Stimulated activated naive CD8-positive, alpha-beta T cell treated with anti-CD3 and anti-CD28 coated beads, Interleukin-15, amount 100 ng/mL, for 72 hours (primary cell): ENCODE measurements around the gene R3HDM2.

Experiments used
- ATAC-seq: fragments of 150-1000 bp; cut with Tn5 transposase; 2 replicates; pipeline ENCODE4 v1.10.0; 2021; ENCODE audit warnings: mild to moderate bottlenecking, moderate library complexity
- DNase-seq, 2 donors: peaks; one replicate each; pipeline ENCODE4 v3.0.0; 2021 to 2022
- H3K27ac Mint-ChIP-seq, 2 donors: one replicate each; pipeline ENCODE4 v1.8.0; 2022; ENCODE audit warnings: mild to moderate bottlenecking in 2 of 2, mixed read lengths in 2 of 2, moderate library complexity in 2 of 2
- H3K27me3 Mint-ChIP-seq: one replicate; pipeline ENCODE4 v1.8.0; 2022; ENCODE audit warnings: mixed read lengths
- H3K4me1 Mint-ChIP-seq: one replicate; pipeline ENCODE4 v1.8.0; 2022; ENCODE audit warnings: mild to moderate bottlenecking, mixed read lengths
- H3K4me3 Mint-ChIP-seq, 2 donors: one replicate each; pipeline ENCODE4 v1.8.0; 2022; ENCODE audit warnings: mild to moderate bottlenecking in 2 of 2, mixed read lengths in 2 of 2, moderate library complexity in 1 of 2
- H3K9me3 Mint-ChIP-seq, 2 donors: one replicate each; pipeline ENCODE4 v1.8.0; 2022; ENCODE audit warnings: mixed read lengths in 2 of 2

Gene R3HDM2

DNA sequence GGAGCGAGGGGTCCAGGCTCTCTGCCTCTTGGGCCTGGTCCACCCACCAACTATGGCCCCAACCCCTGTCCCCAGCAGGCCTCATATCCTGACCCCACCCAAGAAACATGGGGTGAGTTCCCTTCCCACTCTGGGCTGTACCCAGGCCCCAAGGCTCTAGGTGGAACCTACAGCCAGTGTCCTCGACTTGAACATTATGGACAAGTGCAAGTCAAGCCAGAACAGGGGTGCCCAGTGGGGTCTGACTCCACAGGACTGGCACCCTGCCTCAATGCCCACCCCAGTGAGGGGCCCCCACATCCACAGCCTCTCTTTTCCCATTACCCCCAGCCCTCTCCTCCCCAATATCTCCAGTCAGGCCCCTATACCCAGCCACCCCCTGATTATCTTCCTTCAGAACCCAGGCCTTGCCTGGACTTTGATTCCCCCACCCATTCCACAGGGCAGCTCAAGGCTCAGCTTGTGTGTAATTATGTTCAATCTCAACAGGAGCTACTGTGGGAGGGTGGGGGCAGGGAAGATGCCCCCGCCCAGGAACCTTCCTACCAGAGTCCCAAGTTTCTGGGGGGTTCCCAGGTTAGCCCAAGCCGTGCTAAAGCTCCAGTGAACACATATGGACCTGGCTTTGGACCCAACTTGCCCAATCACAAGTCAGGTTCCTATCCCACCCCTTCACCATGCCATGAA lies 40.3 kb upstream of the R3HDM2 start:
- no peak for DNase-seq
- H3K4me3 Mint-ChIP-seq, result no peak overlapping the region
- no peaks in the 10 kb centered on the region for H3K9me3 Mint-ChIP-seq
- no peaks in the 10 kb centered on the region for H3K27me3 Mint-ChIP-seq
- peaks cover 53% of the 10 kb centered on the region for H3K4me1 Mint-ChIP-seq
- ATAC-seq, result peak; percentile 4
- H3K27ac Mint-ChIP-seq, result peak overlapping the region in 1 of 2 donors; percentile 92

DNA sequence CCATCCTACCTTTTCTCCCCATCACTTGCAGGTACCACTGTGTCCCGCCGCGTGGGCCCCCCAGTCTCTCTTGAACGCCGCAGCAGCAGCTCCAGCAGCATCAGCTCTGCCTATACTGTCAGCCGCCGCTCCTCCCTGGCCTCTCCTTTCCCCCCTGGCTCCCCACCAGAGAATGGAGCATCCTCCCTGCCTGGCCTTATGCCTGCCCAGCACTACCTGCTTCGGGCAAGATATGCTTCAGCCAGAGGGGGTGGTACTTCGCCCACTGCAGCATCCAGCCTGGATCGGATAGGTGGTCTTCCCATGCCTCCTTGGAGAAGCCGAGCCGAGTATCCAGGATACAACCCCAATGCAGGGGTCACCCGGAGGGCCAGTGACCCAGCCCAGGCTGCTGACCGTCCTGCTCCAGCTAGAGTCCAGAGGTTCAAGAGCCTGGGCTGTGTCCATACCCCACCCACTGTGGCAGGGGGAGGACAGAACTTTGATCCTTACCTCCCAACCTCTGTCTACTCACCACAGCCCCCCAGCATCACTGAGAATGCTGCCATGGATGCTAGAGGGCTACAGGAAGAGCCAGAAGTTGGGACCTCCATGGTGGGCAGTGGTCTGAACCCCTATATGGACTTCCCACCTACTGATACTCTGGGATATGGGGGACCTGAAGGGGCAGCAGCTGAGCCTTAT lies 39.6 kb upstream of the R3HDM2 start:
- H3K4me3 Mint-ChIP-seq, result no peak overlapping the region
- no peak overlapping the region for H3K27ac Mint-ChIP-seq
- DNase-seq (no peak), ATAC-seq (peak; percentile 8)
- H3K4me1 Mint-ChIP-seq, result peaks cover 52% of the 10 kb centered on the region
- H3K27me3 Mint-ChIP-seq, result no peaks in the 10 kb centered on the region
- H3K9me3 Mint-ChIP-seq, result no peaks in the 10 kb centered on the region

DNA sequence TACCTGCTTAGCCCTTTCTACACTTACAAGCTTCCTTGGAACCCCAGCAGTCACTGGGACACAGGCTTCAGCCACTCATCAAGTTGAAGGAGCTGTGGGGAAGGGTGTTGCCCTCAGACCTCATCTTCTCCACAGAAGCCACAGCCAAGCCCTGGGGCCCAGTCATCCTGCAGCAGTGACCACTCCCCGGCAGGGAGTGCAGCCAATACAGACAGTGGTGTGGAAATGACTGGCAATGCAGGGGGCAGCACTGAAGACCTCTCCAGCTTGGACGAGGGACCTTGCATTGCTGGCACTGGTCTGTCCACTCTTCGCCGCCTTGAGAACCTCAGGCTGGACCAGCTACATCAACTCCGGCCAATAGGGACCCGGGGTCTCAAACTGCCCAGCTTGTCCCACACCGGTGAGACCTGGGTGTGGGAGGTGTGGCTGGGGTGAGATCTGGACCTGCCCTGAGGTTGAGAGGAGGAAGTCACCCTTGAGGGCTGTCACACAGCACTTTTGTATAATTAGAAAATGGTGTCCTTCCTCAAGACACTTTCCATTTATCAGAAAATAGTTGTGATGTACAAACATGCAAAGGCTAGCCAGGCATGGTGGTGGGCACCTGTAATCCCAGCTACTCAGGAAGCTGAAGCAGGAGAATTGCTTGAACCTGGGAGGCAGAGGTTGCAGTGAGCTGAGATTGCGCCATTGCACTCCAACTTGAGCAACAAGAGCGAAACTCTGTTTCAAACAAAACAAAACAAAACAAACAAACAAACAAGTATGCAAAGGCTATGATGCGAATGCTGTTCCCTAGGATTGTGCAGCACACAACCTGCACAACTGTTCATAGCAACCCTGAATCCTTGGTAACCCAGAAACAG lies 38.7 kb upstream of the R3HDM2 start:
- Mint-ChIP-seq H3K27me3 (no peaks in the 10 kb centered on the region), H3K9me3 (no peaks in the 10 kb centered on the region), H3K4me1 (peaks cover 51% of the 10 kb centered on the region), H3K27ac (no peak overlapping the region), H3K4me3 (no peak overlapping the region)
- ATAC-seq (no peak), DNase-seq (no peak)

DNA sequence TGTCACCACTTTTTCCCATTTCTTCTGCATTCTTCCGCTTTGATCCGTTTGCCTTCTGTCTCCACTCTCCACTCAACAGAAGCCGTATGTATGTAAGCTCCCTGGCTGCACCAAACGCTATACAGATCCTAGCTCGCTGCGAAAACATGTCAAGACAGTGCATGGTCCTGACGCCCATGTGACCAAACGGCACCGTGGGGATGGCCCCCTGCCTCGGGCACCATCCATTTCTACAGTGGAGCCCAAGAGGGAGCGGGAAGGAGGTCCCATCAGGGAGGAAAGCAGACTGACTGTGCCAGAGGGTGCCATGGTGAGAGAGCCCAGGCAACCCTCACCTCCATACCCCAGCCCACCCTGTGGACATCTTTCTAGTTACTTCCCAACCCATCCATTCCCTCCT lies 37.1 kb upstream of the R3HDM2 start:
- H3K4me1 Mint-ChIP-seq, result peaks cover 51% of the 10 kb centered on the region
- ATAC-seq, result no peak

DNA sequence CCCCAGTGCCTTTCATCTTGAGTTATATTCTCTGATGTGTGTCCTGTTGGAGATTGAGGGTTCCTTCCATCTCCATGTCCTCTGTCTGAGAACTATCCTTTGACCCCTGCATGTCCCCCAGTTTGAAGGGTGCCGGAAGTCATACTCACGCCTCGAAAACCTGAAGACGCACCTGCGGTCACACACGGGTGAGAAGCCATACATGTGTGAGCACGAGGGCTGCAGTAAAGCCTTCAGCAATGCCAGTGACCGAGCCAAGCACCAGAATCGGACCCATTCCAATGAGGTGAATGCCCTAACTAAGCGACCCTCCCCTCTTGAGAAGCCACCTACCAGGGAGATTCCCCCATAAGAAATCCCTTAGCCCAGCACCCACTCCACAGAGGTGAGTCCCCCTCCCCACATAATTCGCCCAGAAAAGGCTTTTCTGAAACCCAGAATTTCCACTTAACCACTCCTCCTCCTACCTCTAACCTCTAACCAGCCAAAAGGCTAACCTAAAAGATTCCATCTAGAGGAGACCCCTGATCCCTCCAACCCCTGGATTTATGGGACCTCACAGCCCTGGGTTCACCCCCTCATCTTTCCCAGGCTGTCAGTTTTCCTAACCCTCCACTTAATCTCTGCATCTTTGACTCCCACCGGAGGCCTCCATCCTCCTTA lies 36.5 kb upstream of the R3HDM2 start:
- DNase-seq (no peak), ATAC-seq (no peak)
- H3K27ac Mint-ChIP-seq, result no peak overlapping the region
- no peak overlapping the region for H3K4me3 Mint-ChIP-seq
- no peaks in the 10 kb centered on the region for H3K9me3 Mint-ChIP-seq
- peaks cover 51% of the 10 kb centered on the region for H3K4me1 Mint-ChIP-seq
- H3K27me3 Mint-ChIP-seq, result no peaks in the 10 kb centered on the region

More for the DNA sequence above, 37.1 kb upstream of the R3HDM2 start:
- no peak for DNase-seq
- H3K27me3 Mint-ChIP-seq, result no peaks in the 10 kb centered on the region
- H3K9me3 Mint-ChIP-seq, result no peaks in the 10 kb centered on the region
- no peak overlapping the region for H3K27ac Mint-ChIP-seq
- no peak overlapping the region for H3K4me3 Mint-ChIP-seq

DNA sequence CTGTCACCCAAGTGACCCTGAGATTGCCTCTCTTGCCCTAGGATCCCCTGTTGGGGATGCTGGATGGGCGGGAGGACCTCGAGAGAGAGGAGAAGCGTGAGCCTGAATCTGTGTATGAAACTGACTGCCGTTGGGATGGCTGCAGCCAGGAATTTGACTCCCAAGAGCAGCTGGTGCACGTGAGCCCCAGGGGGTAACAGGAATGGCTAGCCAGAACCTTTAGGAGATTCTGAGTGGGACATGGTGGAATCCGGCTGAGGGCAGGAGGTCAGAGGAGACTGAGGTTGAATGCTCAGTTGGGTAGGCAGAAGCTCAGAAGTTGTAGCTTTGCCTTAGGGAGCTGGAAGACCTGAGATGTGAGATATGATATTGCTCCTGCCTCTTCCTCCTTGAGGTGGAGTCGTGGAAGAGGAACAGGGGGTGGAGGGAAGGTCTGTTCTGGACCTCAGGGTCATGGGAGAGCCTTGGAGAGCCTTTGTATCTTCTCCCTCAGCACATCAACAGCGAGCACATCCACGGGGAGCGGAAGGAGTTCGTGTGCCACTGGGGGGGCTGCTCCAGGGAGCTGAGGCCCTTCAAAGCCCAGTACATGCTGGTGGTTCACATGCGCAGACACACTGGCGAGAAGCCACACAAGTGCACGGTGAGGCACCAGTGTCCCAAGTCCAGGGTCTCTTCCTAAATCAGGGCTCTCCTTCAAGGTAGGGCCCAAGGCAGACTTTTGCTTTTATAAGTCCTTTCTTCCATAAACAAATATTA lies 35.1 kb upstream of the R3HDM2 start:
- Mint-ChIP-seq H3K27me3 (peaks cover 4% of the 10 kb centered on the region), H3K4me1 (peaks cover 51% of the 10 kb centered on the region), H3K9me3 (no peaks in the 10 kb centered on the region), H3K4me3 (no peak overlapping the region), H3K27ac (no peak overlapping the region)
- no peak for ATAC-seq
- DNase-seq, result no peak

DNA sequence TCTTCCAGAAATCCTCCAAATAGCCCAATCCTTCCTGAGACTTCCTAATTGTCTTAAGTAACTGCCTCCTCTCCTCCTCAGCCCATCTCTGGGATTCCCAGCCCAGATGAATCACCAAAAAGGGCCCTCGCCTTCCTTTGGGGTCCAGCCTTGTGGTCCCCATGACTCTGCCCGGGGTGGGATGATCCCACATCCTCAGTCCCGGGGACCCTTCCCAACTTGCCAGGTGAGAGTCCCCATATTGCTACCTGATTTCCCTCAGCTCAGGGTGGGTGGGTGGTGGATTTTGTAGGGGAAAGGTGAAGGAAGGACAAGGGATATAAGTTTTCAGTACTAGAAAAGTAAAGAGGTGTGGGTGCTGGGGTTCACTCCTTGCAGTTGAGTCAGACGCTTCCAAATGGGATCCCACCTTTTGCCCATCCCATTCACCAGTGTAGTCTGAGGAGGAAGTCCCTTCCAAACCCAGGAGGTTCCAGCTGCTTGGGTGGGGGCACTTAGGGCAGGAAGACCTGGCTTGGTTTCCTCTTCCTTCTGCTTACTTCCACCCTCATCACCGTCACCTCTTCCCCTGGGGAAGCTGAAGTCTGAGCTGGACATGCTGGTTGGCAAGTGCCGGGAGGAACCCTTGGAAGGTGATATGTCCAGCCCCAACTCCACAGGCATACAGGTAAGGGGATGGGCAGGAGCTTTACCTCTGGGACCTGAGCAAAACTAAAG lies 34.3 kb upstream of the R3HDM2 start:
- Mint-ChIP-seq H3K27ac (no peak overlapping the region), H3K27me3 (peaks cover 12% of the 10 kb centered on the region)
- DNase-seq, result no peak

DNA sequence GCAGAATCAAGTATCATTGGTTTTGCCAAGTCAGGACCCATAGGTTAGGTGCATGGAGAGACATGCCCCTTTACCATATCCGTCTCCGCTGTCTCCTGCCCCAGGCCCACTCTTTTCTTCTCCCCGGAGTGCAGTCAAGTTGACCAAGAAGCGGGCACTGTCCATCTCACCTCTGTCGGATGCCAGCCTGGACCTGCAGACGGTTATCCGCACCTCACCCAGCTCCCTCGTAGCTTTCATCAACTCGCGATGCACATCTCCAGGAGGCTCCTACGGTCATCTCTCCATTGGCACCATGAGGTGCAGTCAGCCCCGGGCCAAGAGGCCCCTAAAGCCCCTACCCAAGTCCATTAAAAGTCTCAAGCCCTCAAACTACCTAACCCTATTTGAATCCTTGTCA lies 33.7 kb upstream of the R3HDM2 start:
- Mint-ChIP-seq H3K9me3 (no peaks in the 10 kb centered on the region), H3K27ac (peak overlapping the region in 1 of 2 donors; percentile 77), H3K27me3 (peaks cover 14% of the 10 kb centered on the region), H3K4me1 (peaks cover 62% of the 10 kb centered on the region), H3K4me3 (peak overlapping the region in 1 of 2 donors; percentile 4)
- ATAC-seq (no peak), DNase-seq (no peak)

More for the DNA sequence above, 34.3 kb upstream of the R3HDM2 start:
- no peak for ATAC-seq
- no peak overlapping the region for H3K4me3 Mint-ChIP-seq
- no peaks in the 10 kb centered on the region for H3K9me3 Mint-ChIP-seq
- H3K4me1 Mint-ChIP-seq, result peaks cover 58% of the 10 kb centered on the region

DNA sequence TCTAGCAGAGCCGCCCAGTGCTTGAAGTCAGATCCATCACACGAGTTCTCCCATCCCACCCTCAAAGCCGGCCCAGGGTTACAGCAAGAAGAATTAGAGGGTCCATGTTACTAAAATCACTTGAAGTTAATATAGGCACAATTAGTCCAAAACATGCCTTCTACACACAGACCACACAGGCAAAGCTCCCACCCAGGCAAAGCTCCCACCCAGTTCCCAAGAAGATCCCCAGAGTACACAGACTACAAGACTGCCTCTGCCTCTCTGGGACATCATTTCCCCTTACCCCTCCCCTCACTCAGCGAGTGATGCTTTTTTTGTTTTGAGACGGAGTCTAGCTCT lies 32.0 kb upstream of the R3HDM2 start:
- ATAC-seq (no peak), DNase-seq (no peak)
- Mint-ChIP-seq H3K9me3 (no peaks in the 10 kb centered on the region), H3K27me3 (peaks cover 14% of the 10 kb centered on the region), H3K4me3 (peak overlapping the region in 1 of 2 donors; percentile 81), H3K4me1 (peaks cover 79% of the 10 kb centered on the region), H3K27ac (peak overlapping the region in 1 of 2 donors; percentile 48)

DNA sequence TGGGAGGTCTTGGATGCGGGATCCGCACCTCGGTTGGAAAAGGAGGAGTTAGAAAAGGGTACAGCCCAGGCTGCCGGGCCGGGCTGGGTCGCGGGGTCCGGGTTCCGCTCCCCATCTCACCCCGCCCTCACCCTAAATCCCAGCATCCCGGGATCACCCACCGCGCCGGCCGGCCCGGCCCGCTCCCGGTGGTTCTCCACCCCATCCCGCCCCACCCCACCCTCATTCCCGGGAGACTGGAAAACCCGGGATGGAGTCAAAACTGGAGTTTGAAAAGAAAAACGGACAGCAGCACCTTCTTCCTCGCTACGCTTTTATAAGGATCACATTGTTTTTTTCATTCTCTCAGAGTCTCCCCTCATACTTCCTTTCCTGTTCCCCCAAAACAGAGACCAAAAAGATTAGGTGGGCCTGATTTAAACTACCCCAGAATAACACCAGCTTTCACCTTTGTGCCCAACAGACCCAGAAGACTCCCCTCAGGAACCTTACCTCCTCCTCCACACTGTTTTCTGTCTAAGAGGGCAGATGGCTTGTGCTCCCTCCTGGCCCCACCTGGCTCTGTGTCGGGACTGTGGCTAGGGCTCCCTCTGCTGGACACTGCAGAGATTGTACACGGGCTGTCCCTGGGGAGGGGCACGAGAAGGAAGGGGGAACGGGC lies 31.5 kb upstream of the R3HDM2 start:
- Mint-ChIP-seq H3K27ac (peak overlapping the region; percentile 13 to 48), H3K4me3 (peak overlapping the region; percentile 81 to 86), H3K27me3 (peaks cover 14% of the 10 kb centered on the region), H3K4me1 (peaks cover 84% of the 10 kb centered on the region), H3K9me3 (no peaks in the 10 kb centered on the region)
- DNase-seq (peak; percentile 92 to 93), ATAC-seq (peak; percentile 82)

DNA sequence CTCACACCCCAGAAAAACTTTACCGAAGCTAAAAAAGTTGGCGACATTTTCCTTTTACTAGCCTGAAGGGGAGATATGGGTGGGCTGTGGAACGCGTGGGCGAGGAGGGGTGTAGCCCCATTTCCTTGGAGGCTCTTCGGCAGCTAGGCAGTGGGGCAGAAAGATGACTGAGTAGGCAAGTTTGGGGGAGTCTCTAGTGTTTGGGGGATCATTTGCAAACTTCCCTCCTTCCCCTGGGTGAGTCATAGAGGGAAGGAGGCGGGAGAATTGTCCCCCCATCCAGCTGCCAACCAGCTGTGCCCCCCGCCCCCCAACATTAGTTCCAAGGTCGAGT lies 31.0 kb upstream of the R3HDM2 start:
- Mint-ChIP-seq H3K27ac (no peak overlapping the region), H3K4me1 (peaks cover 89% of the 10 kb centered on the region), H3K27me3 (peaks cover 14% of the 10 kb centered on the region), H3K9me3 (no peaks in the 10 kb centered on the region), H3K4me3 (peak overlapping the region; percentile 81 to 86)
- no peak for DNase-seq
- ATAC-seq, result no peak

DNA sequence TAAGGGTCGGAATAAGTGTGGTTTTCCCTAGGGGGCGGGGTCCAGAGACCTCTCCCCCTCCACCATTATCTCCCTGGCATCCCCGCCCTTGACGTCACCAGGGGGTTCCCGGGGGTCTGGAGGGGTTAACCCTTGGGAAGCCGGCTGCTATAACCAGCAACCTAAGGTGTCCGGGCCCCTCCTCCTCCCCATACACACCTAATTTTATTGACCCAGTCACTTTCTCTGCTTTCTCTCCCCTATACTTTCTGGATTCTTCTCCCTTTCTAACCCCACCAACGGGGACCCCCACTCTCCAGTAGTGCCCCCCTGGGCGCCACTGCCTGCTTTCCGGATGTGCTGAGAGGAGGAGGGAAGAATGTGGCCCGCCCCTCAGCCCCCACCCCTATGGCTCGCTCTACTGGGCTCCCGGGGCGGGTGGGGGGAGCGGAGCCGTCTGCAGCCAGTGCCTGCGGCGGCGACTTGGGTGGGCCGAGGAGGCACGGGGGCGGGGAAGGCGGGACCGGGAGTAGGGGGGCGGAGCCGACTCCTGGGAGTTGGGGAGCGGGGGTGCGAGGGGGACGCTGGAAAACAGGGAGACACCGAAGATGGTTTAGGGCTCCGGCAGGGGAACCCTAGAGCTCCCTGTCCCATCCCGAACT lies 30.6 kb upstream of the R3HDM2 start:
- peaks cover 94% of the 10 kb centered on the region for H3K4me1 Mint-ChIP-seq
- ATAC-seq (no peak), DNase-seq (peak in 1 of 2 donors; percentile 49)
- H3K4me3 Mint-ChIP-seq, result peak overlapping the region; percentile 81 to 86
- no peaks in the 10 kb centered on the region for H3K9me3 Mint-ChIP-seq
- H3K27ac Mint-ChIP-seq, result no peak overlapping the region
- peaks cover 14% of the 10 kb centered on the region for H3K27me3 Mint-ChIP-seq

DNA sequence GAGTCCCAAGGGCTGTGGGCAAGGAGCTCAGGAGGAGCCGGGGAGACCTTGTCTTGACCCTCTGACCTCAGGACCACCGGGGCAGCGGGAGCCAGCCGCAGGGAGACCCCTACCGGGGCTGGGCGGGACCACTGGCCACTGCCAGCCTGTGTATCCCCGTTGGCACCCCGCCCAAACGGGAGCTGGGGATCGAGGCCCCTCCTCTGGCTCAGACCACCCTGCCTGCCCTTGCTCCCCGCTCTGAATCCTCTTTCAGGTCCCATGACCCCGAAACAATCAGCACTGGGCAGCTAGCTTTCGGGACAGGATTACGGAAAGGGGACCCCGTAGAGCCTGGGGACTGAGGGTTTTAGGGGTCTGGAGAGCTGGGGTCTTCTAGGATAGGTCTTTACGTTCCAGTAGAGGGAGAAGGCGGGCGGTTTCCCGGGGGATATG lies 30.0 kb upstream of the R3HDM2 start:
- H3K27ac Mint-ChIP-seq, result no peak overlapping the region

DNA sequence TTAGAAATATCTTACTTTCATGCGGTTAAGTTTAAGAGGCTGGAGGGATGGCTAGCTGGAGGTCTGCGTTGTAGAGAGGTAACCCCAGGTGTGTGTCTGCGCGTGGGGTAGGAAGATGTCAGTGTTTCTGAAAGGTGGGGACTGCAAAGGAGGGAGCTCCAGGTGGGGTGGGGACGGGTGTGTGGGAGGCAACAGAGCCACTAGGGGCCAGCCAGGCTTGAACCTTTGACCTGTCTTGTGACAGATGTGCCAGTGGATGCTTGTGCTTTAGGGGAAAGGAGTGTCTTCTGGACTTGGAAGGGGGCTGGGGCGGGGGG lies 29.6 kb upstream of the R3HDM2 start:
- H3K4me3 Mint-ChIP-seq, result peak overlapping the region; percentile 81 to 90

More for the DNA sequence above, 30.0 kb upstream of the R3HDM2 start:
- DNase-seq, result no peak
- peak overlapping the region; percentile 81 to 86 for H3K4me3 Mint-ChIP-seq
- ATAC-seq, result no peak
- H3K9me3 Mint-ChIP-seq, result no peaks in the 10 kb centered on the region
- peaks cover 14% of the 10 kb centered on the region for H3K27me3 Mint-ChIP-seq
- peaks cover 98% of the 10 kb centered on the region for H3K4me1 Mint-ChIP-seq

More for the DNA sequence above, 29.6 kb upstream of the R3HDM2 start:
- Mint-ChIP-seq H3K9me3 (no peaks in the 10 kb centered on the region), H3K27ac (no peak overlapping the region), H3K27me3 (peaks cover 14% of the 10 kb centered on the region), H3K4me1 (peaks cover 98% of the 10 kb centered on the region)
- no peak for DNase-seq
- ATAC-seq, result no peak
